LNCAP (cell line): Measurements from ENCODE around the gene AP4S1.

Source experiments
- TF ChIP-seq, protein P1 (sequence below): fragments of 450-650 bp; IDR thresholded peaks from 2 replicates; pipeline ENCODE4 v1.5.1; 2017; ENCODE audit warnings: mild to moderate bottlenecking

The AP4S1 gene

GRCh38 chr14:31037709-31038221 lies 12.3 kb downstream of the AP4S1 start:
- TF ChIP-seq, protein P1, sequence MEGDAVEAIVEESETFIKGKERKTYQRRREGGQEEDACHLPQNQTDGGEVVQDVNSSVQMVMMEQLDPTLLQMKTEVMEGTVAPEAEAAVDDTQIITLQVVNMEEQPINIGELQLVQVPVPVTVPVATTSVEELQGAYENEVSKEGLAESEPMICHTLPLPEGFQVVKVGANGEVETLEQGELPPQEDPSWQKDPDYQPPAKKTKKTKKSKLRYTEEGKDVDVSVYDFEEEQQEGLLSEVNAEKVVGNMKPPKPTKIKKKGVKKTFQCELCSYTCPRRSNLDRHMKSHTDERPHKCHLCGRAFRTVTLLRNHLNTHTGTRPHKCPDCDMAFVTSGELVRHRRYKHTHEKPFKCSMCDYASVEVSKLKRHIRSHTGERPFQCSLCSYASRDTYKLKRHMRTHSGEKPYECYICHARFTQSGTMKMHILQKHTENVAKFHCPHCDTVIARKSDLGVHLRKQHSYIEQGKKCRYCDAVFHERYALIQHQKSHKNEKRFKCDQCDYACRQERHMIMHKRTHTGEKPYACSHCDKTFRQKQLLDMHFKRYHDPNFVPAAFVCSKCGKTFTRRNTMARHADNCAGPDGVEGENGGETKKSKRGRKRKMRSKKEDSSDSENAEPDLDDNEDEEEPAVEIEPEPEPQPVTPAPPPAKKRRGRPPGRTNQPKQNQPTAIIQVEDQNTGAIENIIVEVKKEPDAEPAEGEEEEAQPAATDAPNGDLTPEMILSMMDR, result no peak

GRCh38 chr14:31038521-31039166 lies 13.2 kb downstream of the AP4S1 start:
- TF ChIP-seq, protein P1, result no peak

- TF ChIP-seq, protein P1, result no peak
These were observed 16.9 kb downstream of the AP4S1 start for GRCh38 chr14:31042300-31042699.

- TF ChIP-seq, protein P1, result no peak
These were observed 17.9 kb downstream of the AP4S1 start for GRCh38 chr14:31043379-31043778.

DNA sequence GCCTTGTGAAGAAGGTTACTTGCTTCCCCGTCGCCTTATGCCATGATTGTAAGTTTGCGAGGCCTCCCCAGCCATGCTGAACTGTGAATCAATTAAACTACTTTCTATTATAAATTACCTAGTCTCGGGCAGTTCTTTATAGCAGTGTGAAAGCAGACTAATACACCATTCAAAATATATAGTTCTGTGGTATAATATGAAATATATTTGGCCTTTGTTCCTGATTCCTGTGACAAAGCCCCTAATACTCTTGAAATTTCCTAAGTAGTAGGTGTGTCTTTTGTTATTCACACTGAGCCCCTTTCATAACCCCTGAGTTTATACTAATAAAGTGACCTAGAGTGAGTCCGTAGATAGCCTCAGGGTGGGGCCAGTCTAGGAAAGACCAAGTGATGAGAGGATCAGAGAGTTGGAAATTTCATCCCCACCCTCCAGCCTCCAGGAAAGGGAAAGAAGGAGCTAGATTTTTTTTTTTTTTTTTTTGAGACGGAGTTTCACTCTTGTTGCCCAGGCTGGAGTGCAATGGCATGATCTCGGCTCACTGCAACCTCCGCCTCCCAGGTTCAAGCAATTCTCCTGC lies 20.1 kb downstream of the AP4S1 start:
- TF ChIP-seq, protein P1, result no peak

DNA sequence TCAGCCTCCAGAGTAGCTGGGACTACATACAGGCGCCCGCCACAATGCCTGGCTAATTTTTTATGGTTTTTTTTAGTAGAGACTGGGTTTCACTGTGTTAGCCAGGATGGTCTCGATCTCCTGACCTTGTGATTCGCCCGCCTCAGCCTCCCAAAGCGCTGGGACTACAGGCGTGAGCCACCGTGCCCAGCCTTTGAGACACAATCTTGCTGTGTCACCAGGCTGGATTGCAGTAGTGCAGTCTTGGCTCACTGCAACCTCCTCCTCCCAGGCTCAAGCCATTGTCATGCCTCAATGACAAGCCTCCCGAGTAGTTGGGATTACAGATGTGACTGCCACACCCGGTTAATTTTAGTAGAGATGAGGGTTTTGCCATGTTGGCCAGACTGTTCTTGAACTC lies 22.1 kb downstream of the AP4S1 start:
- TF ChIP-seq, protein P1, result no peak

DNA sequence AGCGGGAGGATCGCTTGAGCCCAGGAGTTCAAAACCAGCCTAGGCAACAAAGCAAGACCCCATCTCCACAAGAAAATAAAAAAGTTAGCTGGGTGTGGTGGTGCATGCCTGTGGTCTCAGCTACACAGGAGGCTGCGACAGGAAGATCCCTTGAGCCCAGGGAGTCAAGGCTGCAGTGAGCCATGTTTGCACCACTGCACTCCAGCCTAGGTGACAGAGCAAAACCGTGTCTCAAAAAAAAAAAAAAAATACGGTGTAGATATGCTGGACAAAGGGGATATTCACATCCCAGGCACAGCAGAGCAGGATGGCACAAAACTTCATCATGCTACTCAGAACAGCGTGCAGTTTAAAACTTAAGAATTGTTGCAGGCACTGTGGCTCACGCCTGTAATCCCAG lies 25.6 kb downstream of the AP4S1 start:
- TF ChIP-seq, protein P1, result no peak
